Tibial nerve (tissue), 3 donors: ENCODE results near the gene CHIC2.

Source experiments
- POLR2A ChIP-seq, 2 donors: fragments of 450-650 bp; IDR thresholded peaks; one replicate each; pipeline ENCODE4 v1.6.1; 2017; ENCODE audit warnings: antibody characterized with exemption in 2 of 2, mild to moderate bottlenecking in 2 of 2, moderate library complexity in 2 of 2
- TF ChIP-seq, protein P1 (sequence below), 5 experiments: fragments of 200-600 bp in 3 of 5; fragments of 450-650 bp in 2 of 5; sonication (generic) in 3 of 5; IDR thresholded peaks; one replicate each; pipeline ENCODE4 v1.5.1; 2016 to 2019; ENCODE audit warnings: antibody characterized with exemption in 5 of 5, mild to moderate bottlenecking in 3 of 5, moderate library complexity in 2 of 5

GRCh38 chr4:54061873-54062272 is 2.5 kb downstream of the CHIC2 start:
- TF ChIP-seq, protein P1, sequence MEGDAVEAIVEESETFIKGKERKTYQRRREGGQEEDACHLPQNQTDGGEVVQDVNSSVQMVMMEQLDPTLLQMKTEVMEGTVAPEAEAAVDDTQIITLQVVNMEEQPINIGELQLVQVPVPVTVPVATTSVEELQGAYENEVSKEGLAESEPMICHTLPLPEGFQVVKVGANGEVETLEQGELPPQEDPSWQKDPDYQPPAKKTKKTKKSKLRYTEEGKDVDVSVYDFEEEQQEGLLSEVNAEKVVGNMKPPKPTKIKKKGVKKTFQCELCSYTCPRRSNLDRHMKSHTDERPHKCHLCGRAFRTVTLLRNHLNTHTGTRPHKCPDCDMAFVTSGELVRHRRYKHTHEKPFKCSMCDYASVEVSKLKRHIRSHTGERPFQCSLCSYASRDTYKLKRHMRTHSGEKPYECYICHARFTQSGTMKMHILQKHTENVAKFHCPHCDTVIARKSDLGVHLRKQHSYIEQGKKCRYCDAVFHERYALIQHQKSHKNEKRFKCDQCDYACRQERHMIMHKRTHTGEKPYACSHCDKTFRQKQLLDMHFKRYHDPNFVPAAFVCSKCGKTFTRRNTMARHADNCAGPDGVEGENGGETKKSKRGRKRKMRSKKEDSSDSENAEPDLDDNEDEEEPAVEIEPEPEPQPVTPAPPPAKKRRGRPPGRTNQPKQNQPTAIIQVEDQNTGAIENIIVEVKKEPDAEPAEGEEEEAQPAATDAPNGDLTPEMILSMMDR (IDR thresholded peaks at IDR 0.05) = no peak
- TF ChIP-seq POLR2A (IDR thresholded peaks at IDR 0.05) = no peak
